Heart left ventricle (tissue), 16 donors: ENCODE data around the gene XPNPEP1. TPM values are rescaled to one million over a fixed set of nuclear protein-coding genes. Genes with fewer than 3 reads are reported as not detected.

ENCODE experiments used
- ATAC-seq, 4 donors: fragments of 200-7000 bp; cut with Tn5 transposase; one replicate each; pipeline ENCODE4 v1.9.1; 2020 to 2022; ENCODE audit warnings: moderate library complexity in 4 of 4, mild to moderate bottlenecking in 3 of 4, moderate number of reproducible peaks in 1 of 4
- DNase-seq, 5 donors: peaks; one replicate each; pipeline ENCODE4 v3.0.0-alpha.2; 2020
- H3K27ac ChIP-seq, 12 donors: fragments of 200-600 bp; sonication (generic) in 4 of 12; one replicate each; pipeline versions ENCODE4 v1.5.0 to v1.8.0; 2016 to 2022; ENCODE audit warnings: mild to moderate bottlenecking in 2 of 12
- H3K27me3 ChIP-seq, 9 donors: fragments of 200-600 bp; sonication (generic) in 2 of 9; one replicate each; pipeline versions ENCODE4 v1.5.1 to v1.8.0; 2016 to 2022; ENCODE audit warnings: mild to moderate bottlenecking in 3 of 9
- H3K36me3 ChIP-seq, 9 donors: fragments of 200-600 bp; sonication (generic) in 2 of 9; one replicate each; pipeline versions ENCODE4 v1.5.0 to v1.8.0; 2018 to 2022; ENCODE audit warnings: mild to moderate bottlenecking in 2 of 9
- H3K4me1 ChIP-seq, 12 donors: fragments of 200-600 bp; sonication (generic) in 4 of 12; one replicate each; pipeline versions ENCODE4 v1.5.0 to v1.8.0; 2016 to 2022; ENCODE audit warnings: mild to moderate bottlenecking in 3 of 12
- H3K4me3 ChIP-seq, 12 donors: fragments of 200-600 bp; sonication (generic) in 4 of 12; one replicate each; pipeline versions ENCODE4 v1.5.0 to v1.8.0; 2017 to 2022; ENCODE audit warnings: mild to moderate bottlenecking in 9 of 12, moderate library complexity in 4 of 12
- H3K9me3 ChIP-seq, 12 donors: fragments of 200-600 bp; sonication (generic) in 4 of 12; one replicate each; pipeline versions ENCODE4 v1.5.0 to v1.8.0; 2016 to 2022; ENCODE audit warnings: mild to moderate bottlenecking in 1 of 12
- POLR2A ChIP-seq, 2 donors: fragments of 450-650 bp; IDR thresholded peaks; one replicate each; pipeline ENCODE4 v1.6.1; 2017; ENCODE audit warnings: antibody characterized with exemption in 2 of 2, mild to moderate bottlenecking in 2 of 2, moderate library complexity in 2 of 2
- WGBS, 4 donors: extraction: QIAGEN DNeasy Blood & Tissue Kit in 2 of 4; methylation state at CpG; one replicate each; pipeline versions ENCODE4 v1.1.5 to v1.1.7; 2013 to 2018; 5-methylcytosine and 5-hydroxymethylcytosine counted together
- intact Hi-C, 10 donors: fragments of 100-400 bp; cut with DNase I; formaldehyde crosslinking; loops; one replicate each; pipeline versions ENCODE4 v1.11.1 to v1.14.2; 2022
- polyA plus RNA-seq, 2 donors: library from polyadenylated mRNA; stranded (reverse); fragments of 200-250 nt; gene quantifications; one replicate each; pipeline ENCODE4 v1.2.3, GENCODE V29; 2013
- total RNA-seq, 9 donors: library from RNA; depleted of rRNA in 2 of 9; stranded (reverse); fragments of >200 nt in 2 of 9; fragmentation: NEBNext Ultra II Directional in 3 of 9; extraction: Animal tissue kit (Norgen Biotek cat#: 25700) in 3 of 9; gene quantifications; one replicate each; pipeline versions ENCODE4 v1.1.0 to v1.2.4, GENCODE V29; 2016 to 2023
- TF ChIP-seq, protein P1 (sequence below), 12 donors: fragments of 200-600 bp; sonication (generic) in 4 of 12; IDR thresholded peaks; one replicate each; pipeline versions ENCODE4 v1.5.0 to v1.8.0; 2018 to 2022; ENCODE audit warnings: antibody characterized with exemption in 12 of 12, mild to moderate bottlenecking in 5 of 12
- donor health status: ischemic (EF 13 %, LVEDD 7.1; RV severe dilation, severe dysfunction).
- donor health status: healthy with polysubstance abuse.
- donor health status: DM: no; HTN: yes; CAD: no.
- donor health status: DM: no; HTN: no; CAD: no.
- donor health status: ischemic (EF 25% LVEDD 6.9; RV normal size, moderate dysfunction).
- donor health status: ischemic (EF 25% LVEDD 5.7; RV mildly dilated, moderate dysfunction).
- donor health status: healthy.
- donor health status: DM: yes; HTN: yes; CAD: no.
- donor health status: ischemic (EF 35%, LVEDD 5.7; RV mildly dilated, moderate dysfunction).
- donor health status: nonischemic (EF 11% LVEDD 7.7; RV severe dilation, severe dysfunction).
- donor health status: DM: yes; HTN: yes; CAD: no.
- donor health status: PGD.
- donor health status: ischemic (EF 29% LVEDD 5.4; RV normal size, mild dysfunction).
- donor health status: nonischemic (EF 23%, LVEDD 6.1; RV moderate dilation, normal function).

XPNPEP1 gene
- total and polyA plus RNA-seq, 11 donors: 14.5 to 77.0 (median 46.2) TPM

DNA sequence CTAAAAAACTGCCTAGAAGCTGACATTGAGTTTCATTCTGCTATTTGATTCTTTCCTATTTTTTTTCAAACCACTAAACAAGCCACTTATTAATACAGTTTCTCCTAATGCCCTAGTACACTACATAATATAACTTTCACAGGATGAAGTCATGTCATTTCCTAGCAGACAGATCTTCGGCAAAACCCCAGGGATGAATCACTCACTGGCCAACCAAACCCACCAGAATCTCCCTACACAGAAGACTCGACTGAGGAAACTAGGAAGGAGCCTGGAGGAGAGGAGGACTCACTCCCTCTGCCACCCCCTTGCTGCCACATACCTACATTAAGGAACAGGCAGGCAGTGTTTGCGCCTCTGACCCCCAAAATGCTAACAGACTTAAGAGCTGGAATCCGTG lies 33.4 kb downstream of the XPNPEP1 start:
- Histone ChIP-seq H3K36me3 (peaks cover 0 to 65% (median 46%) of the 10 kb centered on the region in 9 donors), H3K4me1 (peaks cover 8 to 62% (median 49%) of the 10 kb centered on the region in 12 donors), H3K27ac (peak overlapping the region in 5 of 12 donors; percentile 3 to 70 (median 32)), H3K9me3 (no peaks in the 10 kb centered on the region), H3K4me3 (no peak overlapping the region), H3K27me3 (no peaks in the 10 kb centered on the region)
- intact Hi-C loops: loop anchor here (5.0 to 10.0 kb wide), 20 partner anchors 75 to 395 kb away; partner anchors contain the start of genes ADD3 (in 3 of the 10) and MXI1 (in 2 of the 10)
- 61 to 69% (median 64%) methylated on average over 4 of the region's 4 CpGs for WGBS, 4 donors
- DNase-seq (peak in 1 of 5 donors; percentile 39), ATAC-seq (peak in 1 of 4 donors; percentile 5)
- TF ChIP-seq POLR2A (IDR thresholded peaks at IDR 0.05): no peak
- TF ChIP-seq, protein P1, sequence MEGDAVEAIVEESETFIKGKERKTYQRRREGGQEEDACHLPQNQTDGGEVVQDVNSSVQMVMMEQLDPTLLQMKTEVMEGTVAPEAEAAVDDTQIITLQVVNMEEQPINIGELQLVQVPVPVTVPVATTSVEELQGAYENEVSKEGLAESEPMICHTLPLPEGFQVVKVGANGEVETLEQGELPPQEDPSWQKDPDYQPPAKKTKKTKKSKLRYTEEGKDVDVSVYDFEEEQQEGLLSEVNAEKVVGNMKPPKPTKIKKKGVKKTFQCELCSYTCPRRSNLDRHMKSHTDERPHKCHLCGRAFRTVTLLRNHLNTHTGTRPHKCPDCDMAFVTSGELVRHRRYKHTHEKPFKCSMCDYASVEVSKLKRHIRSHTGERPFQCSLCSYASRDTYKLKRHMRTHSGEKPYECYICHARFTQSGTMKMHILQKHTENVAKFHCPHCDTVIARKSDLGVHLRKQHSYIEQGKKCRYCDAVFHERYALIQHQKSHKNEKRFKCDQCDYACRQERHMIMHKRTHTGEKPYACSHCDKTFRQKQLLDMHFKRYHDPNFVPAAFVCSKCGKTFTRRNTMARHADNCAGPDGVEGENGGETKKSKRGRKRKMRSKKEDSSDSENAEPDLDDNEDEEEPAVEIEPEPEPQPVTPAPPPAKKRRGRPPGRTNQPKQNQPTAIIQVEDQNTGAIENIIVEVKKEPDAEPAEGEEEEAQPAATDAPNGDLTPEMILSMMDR (IDR thresholded peaks at IDR 0.05): no peak

DNA sequence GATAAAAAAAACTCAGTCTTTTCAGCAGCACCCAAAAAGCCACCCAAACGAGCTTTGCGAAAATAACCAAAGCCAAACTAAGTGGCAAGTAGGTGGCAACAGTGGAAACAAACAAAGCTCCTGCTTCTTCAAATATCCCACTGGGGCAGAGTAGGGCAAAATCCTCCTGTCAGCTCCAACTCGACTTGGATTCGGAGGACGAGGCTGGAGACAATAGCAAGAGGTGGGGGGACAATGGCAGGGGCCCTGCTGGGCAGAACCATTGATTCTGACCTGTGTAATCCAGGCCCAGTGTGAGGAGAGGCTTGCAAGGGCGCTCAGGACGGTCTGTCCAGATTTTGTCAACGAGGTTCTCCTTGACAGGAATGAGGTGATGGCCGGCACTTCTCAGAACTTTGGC lies 35.5 kb downstream of the XPNPEP1 start:
- 86 to 92% (median 89%) methylated on average over 9 of the region's 9 CpGs for WGBS, 4 donors
- H3K36me3 ChIP-seq: peaks cover 0 to 80% (median 55%) of the 10 kb centered on the region in 9 donors
- no peak for DNase-seq

DNA sequence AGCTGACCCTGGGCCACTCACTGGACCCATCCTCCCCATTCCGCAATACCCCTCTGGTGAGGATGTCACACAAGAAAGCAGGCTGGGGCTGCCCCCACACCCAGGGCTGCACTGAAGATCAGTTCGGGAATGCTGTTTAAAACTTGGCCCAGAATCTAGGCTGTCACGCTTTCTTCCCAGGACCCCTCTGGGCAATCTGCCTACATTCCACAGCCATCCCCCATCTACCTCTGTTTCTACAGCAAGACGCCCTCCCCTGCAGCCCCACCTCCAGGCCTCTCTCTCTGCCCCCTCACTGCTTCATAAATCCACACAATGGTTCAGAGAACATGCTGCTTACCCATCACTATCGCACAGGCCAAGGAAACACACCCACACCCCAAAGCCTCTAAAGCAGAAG lies 36.1 kb downstream of the XPNPEP1 start:
- Histone ChIP-seq H3K4me3 (no peak overlapping the region), H3K4me1 (peaks cover 0 to 56% (median 32%) of the 10 kb centered on the region in 12 donors), H3K27me3 (no peaks in the 10 kb centered on the region), H3K36me3 (peaks cover 0 to 83% (median 60%) of the 10 kb centered on the region in 9 donors), H3K9me3 (no peaks in the 10 kb centered on the region), H3K27ac (no peak overlapping the region)
- 67 to 78% (median 70%) methylated on average over 5 of the region's 5 CpGs for WGBS, 4 donors
- DNase-seq (no peak), ATAC-seq (no peak)
- TF ChIP-seq POLR2A (IDR thresholded peaks at IDR 0.05): no peak
- TF ChIP-seq, protein P1 (IDR thresholded peaks at IDR 0.05): no peak
- intact Hi-C loops: loop anchor here in 9 of 10 donors (5.0 to 10.0 kb wide), 18 partner anchors 85 to 398 kb away; partner anchors contain the start of genes MXI1 (in 2 of the 9) and ADD3 (in 1 of the 9)

More for the DNA sequence above, 35.5 kb downstream of the XPNPEP1 start:
- Histone ChIP-seq H3K27ac (no peak overlapping the region), H3K9me3 (no peaks in the 10 kb centered on the region), H3K4me3 (no peak overlapping the region), H3K4me1 (peaks cover 0 to 60% (median 37%) of the 10 kb centered on the region in 12 donors), H3K27me3 (no peaks in the 10 kb centered on the region)
- TF ChIP-seq, protein P1 (IDR thresholded peaks at IDR 0.05): no peak
- TF ChIP-seq POLR2A (IDR thresholded peaks at IDR 0.05): no peak
- ATAC-seq: no peak
- intact Hi-C loops: loop anchor here in 9 of 10 donors (5.0 to 10.0 kb wide), 18 partner anchors 85 to 397 kb away; partner anchors contain the start of genes MXI1 (in 2 of the 9) and ADD3 (in 1 of the 9)

- H3K36me3 ChIP-seq: peaks cover 0 to 83% (median 62%) of the 10 kb centered on the region in 9 donors
- DNase-seq: no peak
- no peak overlapping the region for H3K27ac ChIP-seq
- H3K9me3 ChIP-seq: no peaks in the 10 kb centered on the region
- ATAC-seq: peak in 2 of 4 donors; percentile 11 to 17
- TF ChIP-seq, protein P1 (IDR thresholded peaks at IDR 0.05): no peak
- no peak for TF ChIP-seq POLR2A (IDR thresholded peaks at IDR 0.05)
- 57 to 73% (median 70%) methylated on average over 2 of the region's 2 CpGs for WGBS, 4 donors
- intact Hi-C loops: loop anchor here in 9 of 10 donors (5.0 to 10.0 kb wide), 18 partner anchors 86 to 398 kb away; partner anchors contain the start of genes MXI1 (in 2 of the 9) and ADD3 (in 1 of the 9)
- H3K4me1 ChIP-seq: peaks cover 0 to 52% (median 27%) of the 10 kb centered on the region in 12 donors
- H3K27me3 ChIP-seq: no peaks in the 10 kb centered on the region
- H3K4me3 ChIP-seq: no peak overlapping the region
Observed at GRCh38 chr10:109886781-109887140, 36.5 kb downstream of the XPNPEP1 start.
